Testis (tissue), 2 donors: ENCODE results near the gene JAKMIP1.

ENCODE experiments used
- POLR2A ChIP-seq: fragments of 450-650 bp; IDR thresholded peaks from one replicate; pipeline ENCODE4 v1.6.1; 2017; ENCODE audit warnings: antibody characterized with exemption, mild to moderate bottlenecking, moderate library complexity
- TF ChIP-seq, protein P1 (sequence below), 3 experiments: fragments of 450-650 bp in 2 of 3; fragments of 200-600 bp in 1 of 3; sonication (generic) in 1 of 3; IDR thresholded peaks; one replicate each; pipeline ENCODE4 v1.5.1; 2016 to 2019; ENCODE audit warnings: antibody characterized with exemption in 3 of 3, mild to moderate bottlenecking in 2 of 3, moderate library complexity in 1 of 3

DNA sequence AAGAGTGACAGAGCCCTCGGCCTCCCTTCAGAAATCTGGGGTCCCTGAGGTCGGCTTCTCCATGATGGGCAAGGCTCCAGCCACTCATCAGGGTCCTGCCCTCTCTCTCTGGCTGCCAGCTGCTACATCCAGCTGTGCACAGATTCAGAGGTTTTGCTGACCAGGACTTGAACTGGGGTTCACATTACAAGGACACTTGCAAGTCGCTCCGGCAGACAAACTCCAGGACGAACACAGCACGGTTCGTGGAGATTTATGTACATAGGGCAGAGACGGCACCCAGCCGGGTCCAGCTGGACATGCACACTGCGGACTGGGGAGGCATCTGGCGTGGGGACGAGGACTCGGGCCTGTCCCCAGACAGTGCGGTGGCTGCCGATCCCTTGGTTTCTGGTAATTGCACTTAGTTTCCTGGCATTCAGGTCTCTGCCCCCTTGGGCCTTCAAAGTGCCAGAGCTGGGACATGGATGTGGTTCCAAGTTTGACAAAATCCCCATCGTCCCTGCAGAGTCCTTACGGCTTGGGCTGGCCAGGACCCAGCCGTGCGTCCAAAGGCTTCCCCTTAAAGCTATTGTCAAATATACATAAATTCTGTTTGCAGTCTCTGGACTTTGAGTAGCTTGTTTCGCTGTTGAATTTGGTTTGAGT lies 175.9 kb downstream of the JAKMIP1 start:
- TF ChIP-seq, protein P1, sequence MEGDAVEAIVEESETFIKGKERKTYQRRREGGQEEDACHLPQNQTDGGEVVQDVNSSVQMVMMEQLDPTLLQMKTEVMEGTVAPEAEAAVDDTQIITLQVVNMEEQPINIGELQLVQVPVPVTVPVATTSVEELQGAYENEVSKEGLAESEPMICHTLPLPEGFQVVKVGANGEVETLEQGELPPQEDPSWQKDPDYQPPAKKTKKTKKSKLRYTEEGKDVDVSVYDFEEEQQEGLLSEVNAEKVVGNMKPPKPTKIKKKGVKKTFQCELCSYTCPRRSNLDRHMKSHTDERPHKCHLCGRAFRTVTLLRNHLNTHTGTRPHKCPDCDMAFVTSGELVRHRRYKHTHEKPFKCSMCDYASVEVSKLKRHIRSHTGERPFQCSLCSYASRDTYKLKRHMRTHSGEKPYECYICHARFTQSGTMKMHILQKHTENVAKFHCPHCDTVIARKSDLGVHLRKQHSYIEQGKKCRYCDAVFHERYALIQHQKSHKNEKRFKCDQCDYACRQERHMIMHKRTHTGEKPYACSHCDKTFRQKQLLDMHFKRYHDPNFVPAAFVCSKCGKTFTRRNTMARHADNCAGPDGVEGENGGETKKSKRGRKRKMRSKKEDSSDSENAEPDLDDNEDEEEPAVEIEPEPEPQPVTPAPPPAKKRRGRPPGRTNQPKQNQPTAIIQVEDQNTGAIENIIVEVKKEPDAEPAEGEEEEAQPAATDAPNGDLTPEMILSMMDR (IDR thresholded peaks at IDR 0.05) = no peak
- no peak for TF ChIP-seq POLR2A
